ENCODE data around the gene C5AR1. TPM values are rescaled to one million over a fixed set of nuclear protein-coding genes. Genes with fewer than 3 reads are reported as not detected.
"Not testable (repeated sequence)": the region's sequence is repeated elsewhere in the genome, so short reads cannot be mapped to it uniquely, and the experiment has no call there.

Gene C5AR1
- polyA plus RNA-seq, 3 donors: 3.9 to 4.6 (median 4.0) TPM

DNA sequence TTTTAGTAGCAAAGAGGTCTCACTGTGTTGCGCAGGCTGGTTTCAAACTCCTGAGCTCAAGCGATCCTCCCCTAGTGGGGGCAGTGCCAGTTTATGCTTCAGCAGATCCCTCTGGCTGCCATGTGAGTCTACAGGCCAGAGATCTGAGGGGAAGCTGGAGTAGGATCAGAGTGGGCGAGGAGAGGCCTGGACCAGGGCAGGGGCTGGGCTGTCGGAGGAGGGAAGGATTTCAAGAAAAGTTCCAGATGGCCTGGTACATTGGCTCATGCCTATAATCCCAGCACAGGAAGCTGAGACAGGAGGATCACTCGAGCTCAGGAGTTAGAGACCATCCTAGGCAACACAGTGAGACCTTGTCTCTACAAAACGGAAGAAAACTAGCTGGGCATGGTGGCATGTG is 49.3 kb downstream of the C5AR1 start:
- no peak for DNase-seq (ENCODE audit: low read depth in 3 of 3, low spot score in 2 of 3)

DNA sequence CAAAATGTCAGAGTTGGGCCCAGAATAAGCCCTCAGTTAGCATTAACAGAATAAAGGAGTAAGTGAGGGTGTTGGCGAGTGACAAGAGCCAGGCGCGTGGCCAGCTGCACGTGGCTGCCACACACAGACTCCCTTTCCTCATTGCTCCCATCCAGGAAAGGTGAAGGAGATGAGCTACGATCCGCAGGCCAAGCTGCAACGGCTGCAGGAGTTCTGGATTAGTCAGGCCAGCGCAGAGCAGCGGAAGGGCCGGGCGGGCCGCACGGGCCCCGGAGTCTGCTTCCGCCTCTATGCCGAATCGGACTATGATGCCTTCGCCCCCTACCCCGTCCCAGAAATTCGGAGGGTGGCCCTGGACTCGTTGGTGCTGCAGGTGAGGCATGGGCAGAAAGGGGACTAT is 52.7 kb downstream of the C5AR1 start:
- DNase-seq (ENCODE audit: low read depth in 3 of 3, low spot score in 2 of 3): no peak

DNA sequence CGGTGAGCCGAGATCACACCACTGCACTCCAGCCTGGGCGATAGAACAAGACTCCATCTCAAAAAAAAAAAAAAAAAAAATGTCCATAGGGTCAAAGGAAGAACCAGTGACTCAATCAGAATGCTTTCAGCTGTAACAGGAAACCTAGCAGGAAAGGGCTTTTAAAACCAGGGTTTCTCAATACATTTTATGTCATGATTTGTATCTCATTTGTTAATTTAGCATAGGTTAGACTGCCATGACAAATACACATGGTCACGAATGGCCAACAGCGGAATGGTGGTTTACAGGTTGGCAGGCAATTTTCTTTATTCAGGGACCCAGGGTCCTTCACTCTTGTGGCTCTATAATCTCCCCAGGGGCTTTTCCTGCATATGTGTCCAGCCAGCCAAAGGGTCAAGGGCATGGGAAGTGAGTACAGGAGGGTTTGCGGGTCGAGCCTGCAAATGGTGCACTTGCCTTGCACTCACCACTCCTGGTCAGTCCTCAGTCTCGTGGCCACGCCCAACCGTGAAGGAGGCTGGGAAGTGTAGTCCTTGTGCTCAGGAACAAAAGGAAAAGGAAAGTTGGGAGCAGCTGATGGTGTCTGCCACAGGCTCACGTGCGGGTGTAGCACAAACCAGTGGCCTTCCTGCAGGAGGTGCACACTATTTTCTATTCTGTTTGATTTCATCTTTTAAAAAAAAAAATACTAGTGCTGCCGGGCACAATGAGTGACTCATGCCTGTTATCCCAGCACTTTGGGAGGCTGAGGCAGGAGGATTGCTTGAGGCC is 54.3 kb downstream of the C5AR1 start:
- DNase-seq (ENCODE audit: low read depth in 3 of 3, low spot score in 2 of 3): no peak

DNA sequence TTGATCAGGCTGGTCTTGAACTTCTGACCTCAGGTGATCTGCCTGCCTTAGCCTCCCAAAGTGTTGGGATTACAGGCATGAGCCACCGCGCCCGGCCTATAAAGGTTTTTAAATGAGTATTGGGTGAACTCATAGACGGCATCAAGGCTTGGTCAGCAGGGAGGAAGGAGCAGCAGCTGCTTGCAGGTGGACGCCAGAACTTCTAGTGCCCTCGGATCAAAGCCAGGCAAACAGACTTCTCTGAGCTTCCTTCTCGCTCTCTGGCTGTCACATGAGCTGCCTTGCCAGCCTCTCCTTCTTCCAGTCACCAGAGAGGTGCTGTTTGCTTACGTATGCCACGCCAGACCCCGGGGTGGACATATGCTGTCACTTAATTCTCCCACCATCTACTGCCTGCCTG is 55.8 kb downstream of the C5AR1 start:
- not testable (repeated sequence) for DNase-seq (ENCODE audit: low read depth in 3 of 3, low spot score in 2 of 3)

DNA sequence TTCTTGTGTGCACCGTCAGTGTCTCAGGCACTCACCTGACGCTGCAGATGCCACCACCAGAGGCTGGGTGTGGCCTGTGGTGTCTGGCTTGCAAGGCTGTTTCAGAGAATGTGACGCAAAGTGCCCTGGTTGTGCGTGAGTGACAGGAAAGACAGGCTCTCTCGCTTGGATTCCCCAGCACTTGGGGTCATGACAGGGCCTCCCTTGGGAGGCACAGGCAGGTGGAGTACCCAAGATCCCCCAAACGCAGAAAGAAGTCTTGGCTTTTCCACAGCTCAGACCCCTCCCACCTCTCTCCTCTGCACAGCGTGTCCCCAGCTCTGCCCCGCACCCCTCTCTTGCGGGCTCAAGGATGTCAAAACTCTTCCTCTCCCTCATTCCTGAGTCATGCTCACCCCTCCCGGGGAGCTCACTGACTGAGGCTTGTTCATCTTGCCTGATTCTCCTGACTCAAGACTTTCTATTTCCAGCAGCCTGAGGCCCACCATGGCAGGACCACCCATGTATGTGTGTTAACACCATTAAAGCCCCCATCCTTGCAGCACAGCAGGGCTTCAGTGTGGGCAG is 60.5 kb downstream of the C5AR1 start:
- no peak for DNase-seq (ENCODE audit: low read depth in 3 of 3, low spot score in 2 of 3)

DNA sequence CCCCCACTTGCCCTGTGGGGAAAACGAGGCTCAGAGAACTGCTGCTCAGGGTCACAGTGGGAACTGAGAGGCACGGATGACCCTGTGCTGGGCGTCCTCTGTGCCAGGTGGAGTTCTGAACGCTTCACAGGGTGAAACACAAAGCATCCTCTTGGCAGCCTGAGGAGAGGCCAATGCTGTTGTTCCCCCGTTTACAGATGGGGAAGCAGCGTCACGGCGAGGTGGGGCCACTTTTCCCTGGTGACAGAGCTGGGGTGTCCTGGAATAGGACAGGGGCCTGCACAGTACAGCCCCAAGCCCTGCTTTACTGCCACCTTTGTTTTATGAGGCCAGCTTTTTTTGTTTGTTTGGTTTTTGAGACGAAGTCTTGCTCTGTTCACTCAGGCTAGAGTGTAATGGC is 61.6 kb downstream of the C5AR1 start:
- no peak for DNase-seq (ENCODE audit: low read depth in 3 of 3, low spot score in 2 of 3)

Other genes starting within 250 kb of the C5AR1 start
- 10 to 100 TPM; 35.2 to 37.1 (median 36.2) TPM for gene ZC3H4, start 196.1 kb upstream of the C5AR1 start, polyA plus RNA-seq (ENCODE audit: insufficient read length in 3 of 3)
- gene SAE1, start 179.0 kb upstream of the C5AR1 start, polyA plus RNA-seq (ENCODE audit: insufficient read length in 3 of 3): 100 to 1,000 TPM; 119 to 131 (median 131) TPM
- 1 to 10 TPM; 1.1 to 1.2 (median 1.1) TPM for gene BBC3, start 78.7 kb upstream of the C5AR1 start, polyA plus RNA-seq (ENCODE audit: insufficient read length in 3 of 3)
- gene CCDC9, start 53.3 kb upstream of the C5AR1 start, polyA plus RNA-seq (ENCODE audit: insufficient read length in 3 of 3): 10 to 100 TPM; 18.9 to 20.4 (median 19.9) TPM
- gene INAFM1, start 35.0 kb upstream of the C5AR1 start, polyA plus RNA-seq (ENCODE audit: insufficient read length in 3 of 3): 1 to 10 TPM; 5.1 to 6.1 (median 5.5) TPM
- gene C5AR2, start 22.3 kb downstream of the C5AR1 start, polyA plus RNA-seq (ENCODE audit: insufficient read length in 3 of 3): under 1 TPM; 0.27 to 0.35 (median 0.29) TPM
- gene DHX34, start 39.5 kb downstream of the C5AR1 start, polyA plus RNA-seq (ENCODE audit: insufficient read length in 3 of 3): 10 to 100 TPM in 2 of 3 donors, 1 to 10 TPM in 1; 9.9 to 10.9 (median 10.5) TPM
- 10 to 100 TPM; 15.3 to 19.2 (median 17.9) TPM for gene MEIS3, start 109.7 kb downstream of the C5AR1 start, polyA plus RNA-seq (ENCODE audit: insufficient read length in 3 of 3)
- under 1 TPM; 0.07 to 0.28 (median 0.08) TPM for gene SLC8A2, start 162.0 kb downstream of the C5AR1 start, polyA plus RNA-seq (ENCODE audit: insufficient read length in 3 of 3)
- gene KPTN, start 174.4 kb downstream of the C5AR1 start, polyA plus RNA-seq (ENCODE audit: insufficient read length in 3 of 3): 10 to 100 TPM; 10.6 to 12.9 (median 12.0) TPM
- 100 to 1,000 TPM; 159 to 174 (median 160) TPM for gene NAPA, start 205.2 kb downstream of the C5AR1 start, polyA plus RNA-seq (ENCODE audit: insufficient read length in 3 of 3)